CD4-positive, alpha-beta T cell treated with Interleukin-10 for 1 hour (primary cell): ENCODE results near the gene SDK2.

ENCODE experiments used
- DNase-seq: peaks from one replicate; pipeline ENCODE4 v3.0.0-alpha.2; 2020

Gene SDK2

GRCh38 chr17:73498886-73499554 is 145.2 kb downstream of the SDK2 start:
- DNase-seq = no peak

DNA sequence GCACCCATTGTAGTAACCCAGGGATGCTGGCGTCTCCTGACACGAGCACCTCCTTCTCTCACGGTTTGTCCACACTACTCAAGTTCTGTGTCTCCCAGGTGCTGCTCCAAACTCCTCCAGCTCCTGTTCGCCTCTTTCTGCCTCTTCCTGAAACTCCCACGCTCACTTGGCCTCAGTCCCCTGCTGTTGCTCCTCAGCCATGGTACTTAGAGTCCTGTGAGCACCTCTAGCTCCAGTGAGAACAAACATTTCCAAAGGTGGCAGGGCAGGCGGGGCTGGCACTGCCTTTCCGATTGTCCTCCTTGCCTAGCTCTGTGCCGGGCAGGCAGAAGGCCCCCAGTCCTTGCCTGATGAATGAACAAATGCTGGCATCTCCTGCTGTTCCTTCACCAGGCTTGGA is 146.1 kb downstream of the SDK2 start:
- no peak for DNase-seq

GRCh38 chr17:73497721-73498120 is 146.5 kb downstream of the SDK2 start:
- no peak for DNase-seq

DNA sequence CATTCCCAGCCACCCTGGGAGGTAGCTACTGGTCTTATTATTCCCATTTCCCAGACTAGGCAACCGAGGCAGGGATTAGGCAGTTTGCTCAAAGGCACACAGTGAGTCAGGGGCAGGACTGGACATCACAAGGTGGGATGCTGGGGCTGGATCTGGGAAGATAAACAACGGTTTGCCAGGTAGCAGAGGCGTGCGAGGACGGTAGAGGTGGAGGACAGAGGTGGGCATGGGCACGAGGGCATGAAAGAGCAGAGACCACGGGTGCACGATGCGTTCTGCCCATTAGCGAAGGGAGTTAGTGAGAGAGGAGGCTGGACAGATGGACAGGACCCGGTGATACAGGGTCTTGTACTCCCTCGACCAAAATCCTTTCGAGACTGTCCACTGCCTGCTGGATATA is 148.0 kb downstream of the SDK2 start:
- DNase-seq = no peak

DNA sequence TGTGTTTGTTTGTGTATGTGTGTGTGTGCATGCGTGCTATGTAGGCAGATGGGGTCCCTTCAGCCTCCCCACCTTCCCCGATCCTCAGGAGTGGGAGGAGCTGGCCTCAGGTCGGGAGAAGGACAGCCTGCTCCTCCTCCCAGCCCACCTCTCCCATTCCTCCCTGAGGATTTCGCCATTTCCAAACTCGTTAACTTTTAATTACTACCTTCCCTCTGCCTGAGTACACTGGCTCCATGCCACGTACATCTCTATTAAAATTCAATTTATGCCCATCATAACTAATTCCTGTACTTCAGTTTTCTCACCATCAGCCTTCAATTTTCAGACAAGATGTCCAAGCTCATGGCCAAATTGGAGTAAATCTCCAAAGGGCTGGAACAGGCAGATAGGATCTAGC is 148.6 kb downstream of the SDK2 start:
- DNase-seq = no peak

DNA sequence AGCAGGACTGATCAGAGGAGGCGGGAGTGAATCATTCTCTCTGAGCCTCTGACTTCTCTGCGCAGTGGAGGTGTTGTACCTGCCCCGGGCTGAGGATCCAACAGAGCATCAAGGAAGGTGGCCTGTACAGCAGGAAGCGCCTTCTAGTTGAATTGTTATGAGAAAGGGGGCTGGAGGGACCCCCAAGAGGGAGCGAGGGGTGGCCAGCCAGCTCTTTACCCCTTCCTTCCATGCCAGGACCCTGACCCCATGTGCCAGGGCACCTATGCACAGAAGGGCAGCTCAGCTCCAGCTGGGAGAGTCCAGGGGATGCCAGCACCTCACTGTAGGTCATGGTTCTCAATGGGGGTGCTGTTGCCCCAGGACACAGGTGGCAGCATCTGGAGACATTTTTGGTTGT is 149.3 kb downstream of the SDK2 start:
- no peak for DNase-seq

DNA sequence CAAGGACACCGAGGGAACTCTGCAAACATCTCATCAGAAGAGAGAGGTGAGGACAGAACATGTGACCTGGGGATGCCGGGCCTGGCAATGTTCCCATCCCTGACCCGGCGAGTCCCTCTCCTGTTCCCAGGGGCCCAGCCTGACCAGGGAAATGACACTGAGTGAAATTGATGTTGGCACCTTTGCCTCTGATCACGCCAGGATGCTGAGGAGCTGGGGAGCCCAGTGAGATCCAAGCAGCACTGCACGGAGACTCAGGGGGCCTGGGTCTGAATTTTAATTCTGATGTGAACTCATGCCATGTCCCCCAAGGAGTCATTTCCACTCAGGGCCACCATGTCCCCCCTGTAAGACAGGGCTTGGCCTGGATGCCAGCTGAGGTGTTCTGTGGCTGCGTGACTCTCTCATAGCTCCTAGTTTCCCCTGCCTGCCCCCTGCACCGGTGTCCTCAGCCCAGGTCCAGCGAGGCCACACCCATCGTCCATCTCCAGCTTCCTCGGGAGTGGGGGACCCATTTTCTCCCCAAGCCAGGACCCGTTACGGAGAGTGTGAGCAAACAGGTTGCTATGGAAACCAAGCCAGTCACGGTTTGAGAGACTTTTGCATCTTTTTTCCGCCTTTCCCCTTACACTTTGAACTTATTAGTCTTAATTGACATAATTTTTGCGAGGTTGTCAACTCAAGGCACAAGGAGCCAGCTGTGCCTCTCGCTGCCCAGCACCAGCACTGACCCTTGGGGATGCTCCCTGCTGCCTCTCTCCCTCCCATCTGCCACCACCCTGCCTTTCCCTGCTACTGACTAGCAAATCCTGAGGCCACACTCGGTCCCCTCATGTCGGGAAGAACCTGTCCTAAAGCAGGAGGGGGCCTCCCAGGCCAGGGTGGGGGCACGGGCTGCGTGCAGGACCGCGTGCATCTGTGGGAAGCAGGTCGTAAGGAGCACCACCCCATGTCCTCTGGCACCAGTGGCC is 150.0 kb downstream of the SDK2 start:
- no peak for DNase-seq

DNA sequence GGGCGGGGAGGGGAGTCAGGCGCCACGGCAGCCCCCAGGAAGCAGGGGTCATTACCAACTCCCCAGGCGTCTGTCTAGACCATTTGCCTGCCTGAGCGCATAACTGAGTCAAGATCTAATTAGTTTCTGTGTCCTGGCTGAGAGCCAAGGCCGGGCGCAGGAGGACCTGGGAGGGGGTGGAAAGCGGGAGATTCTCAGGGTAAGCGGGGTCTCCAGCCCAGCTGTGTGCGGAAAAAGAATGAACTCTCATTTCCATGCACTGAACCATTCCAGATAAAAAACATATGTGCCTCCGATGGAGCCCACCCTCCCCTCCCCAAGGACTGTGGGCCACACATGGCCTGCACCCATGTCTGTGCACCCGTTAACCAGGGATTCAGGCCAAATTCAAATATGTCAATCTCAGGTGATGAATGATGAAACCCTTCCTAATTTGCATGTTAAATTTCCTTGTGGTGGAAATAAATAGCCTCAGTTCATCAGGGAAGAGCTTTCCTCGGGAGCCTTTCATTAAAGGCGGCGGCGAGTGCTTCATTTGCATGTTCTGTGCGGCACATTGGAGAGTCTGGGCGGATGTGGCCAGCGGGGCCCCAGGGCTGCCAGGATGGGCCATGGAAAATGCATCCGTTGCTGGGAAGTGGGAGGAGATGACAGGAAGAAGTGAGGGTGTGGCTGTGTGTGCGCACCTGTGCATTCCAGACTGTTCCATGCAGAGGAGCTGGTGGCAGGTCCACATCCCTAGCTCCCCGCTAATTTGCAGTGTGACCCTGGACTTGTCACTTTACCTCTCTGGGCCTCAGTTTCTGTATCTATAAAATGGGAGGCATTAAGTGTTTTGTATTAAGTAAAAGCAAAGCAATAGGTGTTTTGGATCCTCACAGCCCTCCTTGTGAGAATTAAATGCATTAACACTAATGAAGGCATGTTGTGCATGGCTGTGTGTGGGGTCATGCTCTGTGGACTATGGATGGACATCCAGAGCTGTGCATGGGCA is 151.1 kb downstream of the SDK2 start:
- no peak for DNase-seq

DNA sequence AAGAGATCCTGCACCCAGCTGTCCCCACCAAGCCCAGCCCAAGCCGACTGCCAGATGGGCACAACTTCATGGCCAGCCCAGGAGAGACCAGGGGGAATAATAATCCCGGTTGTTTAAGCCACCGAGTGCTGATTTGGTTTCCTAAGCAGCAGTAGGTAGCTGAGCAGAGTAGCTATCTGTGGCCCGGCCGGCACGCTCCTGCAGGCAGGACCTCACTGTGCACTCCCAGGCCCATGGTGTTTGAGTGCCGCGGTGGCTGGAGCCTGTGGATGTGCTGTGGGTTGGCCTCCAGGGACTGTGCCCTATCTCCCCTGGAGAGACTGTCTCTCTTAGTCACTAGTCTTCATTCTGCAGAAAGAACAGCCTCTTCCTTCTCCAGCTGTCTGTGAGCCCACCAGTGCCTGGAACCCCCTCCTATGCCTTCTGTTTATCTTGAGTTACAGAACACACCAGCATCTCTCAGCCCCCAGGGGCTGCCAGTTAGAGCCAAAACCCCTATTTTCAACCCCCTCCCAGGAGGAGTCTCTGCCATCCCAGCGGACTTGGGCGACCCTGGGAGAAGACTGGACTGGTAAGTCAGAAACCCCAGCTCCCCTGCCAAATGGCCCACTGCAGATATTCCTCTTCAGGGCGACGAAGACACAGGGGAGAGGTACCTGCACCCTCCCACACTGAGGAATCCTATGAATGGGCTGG is 152.0 kb downstream of the SDK2 start:
- DNase-seq = no peak

GRCh38 chr17:73491648-73492047 is 152.6 kb downstream of the SDK2 start:
- no peak for DNase-seq

- no peak for DNase-seq
These were observed 153.4 kb downstream of the SDK2 start for GRCh38 chr17:73490851-73491250.

GRCh38 chr17:73489991-73490390 is 154.3 kb downstream of the SDK2 start:
- no peak for DNase-seq

DNA sequence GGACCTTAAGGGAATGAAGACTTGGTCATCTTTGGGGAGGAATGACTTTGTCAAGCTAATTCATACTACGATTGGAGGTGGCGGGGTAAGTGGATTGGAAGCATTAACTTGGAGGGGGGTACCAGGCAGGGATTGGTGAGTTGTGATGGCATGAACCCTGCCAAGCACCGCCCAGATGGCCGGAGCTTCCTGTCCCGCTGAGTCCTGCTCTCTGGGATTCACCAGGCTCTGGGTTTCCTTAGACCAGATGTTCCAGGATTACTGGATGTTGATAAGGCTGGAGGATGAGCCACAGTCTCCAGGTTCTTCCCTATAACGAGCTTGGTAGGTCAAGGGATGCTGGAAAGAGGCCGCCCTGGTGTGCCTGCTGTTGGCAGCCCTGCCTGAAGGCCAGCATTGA is 154.9 kb downstream of the SDK2 start:
- DNase-seq = no peak

GRCh38 chr17:73485130-73485529 is 159.1 kb downstream of the SDK2 start:
- DNase-seq = no peak

DNA sequence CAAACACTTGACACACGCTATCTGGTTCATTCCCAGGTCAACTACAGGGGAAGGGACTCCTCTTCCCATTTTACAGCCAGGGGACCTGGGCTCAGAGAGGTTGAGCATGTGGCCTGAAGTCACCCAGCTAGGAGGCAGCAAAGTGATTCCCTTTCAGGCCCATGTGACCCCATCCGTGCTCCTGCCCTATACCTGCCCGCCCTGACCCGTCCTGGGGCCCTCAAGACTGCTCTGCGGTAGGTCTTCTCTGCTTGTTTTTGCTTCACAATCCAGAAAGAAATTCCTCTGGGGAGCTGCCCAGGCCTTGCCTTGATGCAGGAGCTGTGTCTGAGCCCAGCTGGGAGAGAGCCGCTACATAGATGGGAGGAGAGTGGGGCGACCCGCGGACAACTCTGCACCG is 161.4 kb downstream of the SDK2 start:
- DNase-seq = no peak

- DNase-seq = no peak
These were observed 162.0 kb downstream of the SDK2 start for GRCh38 chr17:73482251-73482716.

DNA sequence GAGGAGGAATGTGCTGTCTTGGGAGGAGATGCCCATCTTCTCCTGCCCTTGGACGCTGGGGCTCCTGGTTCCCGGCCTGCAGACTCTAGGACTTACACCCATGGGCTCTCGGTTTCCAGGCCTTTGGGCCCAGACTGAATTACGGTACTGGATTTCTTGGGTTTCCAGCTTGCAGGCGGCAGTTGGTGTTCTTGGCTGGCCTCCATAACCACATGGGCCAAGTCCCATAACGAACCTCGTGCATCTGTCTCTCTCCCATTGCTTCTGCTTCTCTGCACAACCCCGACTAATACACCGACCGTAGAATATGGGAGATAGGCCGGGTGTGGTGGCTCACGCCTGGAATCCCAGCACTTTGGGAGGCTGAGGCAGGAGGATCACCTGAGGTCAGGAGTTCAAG is 162.6 kb downstream of the SDK2 start:
- DNase-seq = no peak

DNA sequence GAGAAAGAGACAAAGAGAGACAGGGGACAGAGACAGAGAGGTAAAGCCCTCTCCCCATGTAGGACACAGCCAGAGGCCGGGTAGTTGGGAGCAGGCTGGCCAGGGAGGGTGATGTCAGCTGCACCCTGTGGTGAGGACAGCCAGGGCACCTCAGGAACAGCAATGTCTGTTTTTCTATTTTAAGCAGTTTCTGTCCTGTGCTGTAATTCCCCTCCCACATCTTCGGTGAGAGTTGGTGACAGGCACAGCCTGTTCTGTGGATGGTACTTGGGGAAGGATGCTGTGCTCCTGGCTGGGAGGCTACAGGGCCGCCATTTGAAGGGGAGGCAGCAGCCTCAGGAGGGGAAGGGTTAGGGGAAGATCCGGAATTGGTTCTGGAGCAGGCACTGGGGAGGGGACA is 163.5 kb downstream of the SDK2 start:
- DNase-seq = no peak

DNA sequence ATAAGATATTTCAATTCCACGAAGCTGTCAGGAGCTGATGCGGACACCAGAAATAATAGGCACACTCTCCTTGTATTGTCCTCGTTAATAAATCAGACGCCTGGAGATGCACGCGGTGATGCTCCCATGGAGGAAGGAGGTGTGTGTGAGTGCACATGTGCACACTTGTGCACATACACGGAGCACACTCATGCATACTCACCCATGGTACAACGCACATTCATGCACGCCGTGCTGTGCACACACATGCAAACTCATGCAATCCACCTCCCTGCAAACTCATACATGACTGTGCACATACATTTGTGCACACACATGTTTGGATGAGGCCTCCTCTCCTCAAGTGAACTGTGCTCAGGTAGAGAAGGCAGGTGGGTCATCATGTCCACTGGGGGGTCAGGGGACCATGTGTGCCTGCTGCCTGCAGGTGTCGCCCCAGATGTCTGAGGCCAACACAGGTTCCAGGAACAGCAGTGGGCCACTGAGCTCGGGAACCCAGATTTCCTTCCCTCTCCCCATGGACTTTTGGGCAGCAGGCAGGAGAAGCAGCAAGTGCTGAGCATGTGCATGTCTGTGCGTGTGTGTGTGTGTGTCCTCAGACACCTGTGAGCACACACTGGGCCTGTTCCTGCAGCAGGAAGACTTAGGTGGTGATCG is 165.3 kb downstream of the SDK2 start:
- no peak for DNase-seq

DNA sequence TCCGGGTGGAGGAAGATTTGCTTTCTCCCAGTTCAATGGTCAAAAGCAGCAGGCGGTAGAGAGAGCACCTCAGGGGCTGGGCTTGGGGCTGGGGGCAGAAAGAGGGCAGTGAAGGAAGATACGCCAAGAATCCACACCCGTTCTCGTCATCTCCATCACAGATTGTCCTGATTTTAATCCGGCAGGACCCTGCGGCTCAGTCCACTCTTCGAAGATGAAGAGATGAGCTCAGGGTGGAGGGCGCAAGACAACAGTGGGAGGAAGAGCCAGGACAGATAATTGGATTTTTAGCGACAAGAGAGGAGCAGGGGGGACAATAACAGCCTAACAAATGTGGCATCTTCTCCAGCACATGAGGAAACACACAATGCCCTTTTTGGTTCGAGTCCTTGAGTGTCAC is 165.9 kb downstream of the SDK2 start:
- no peak for DNase-seq

- no peak for DNase-seq
These were observed 167.3 kb downstream of the SDK2 start for GRCh38 chr17:73476890-73477350.
